DOHH2 (cell line): ENCODE data around the gene FAM216B.

Experiments used
- H3F3A ChIP-seq: fragments of 200-600 bp; sonication (generic), shearing (Covaris generic); 2 replicates; pipeline ENCODE4 v1.6.0; 2016; ENCODE audit warnings: antibody characterized with exemption, mild to moderate bottlenecking; ENCODE audit not compliant: control insufficient read depth, insufficient read depth
- H3K27ac ChIP-seq: fragments of 200-600 bp; sonication (generic); 2 replicates; pipeline ENCODE4 v1.5.1; 2014; ENCODE audit warnings: low read depth, mild to moderate bottlenecking, low read length, moderate library complexity
- H3K27me3 ChIP-seq: fragments of 200-600 bp; sonication (generic); 2 replicates; pipeline ENCODE4 v1.6.1; 2014; ENCODE audit warnings: mild to moderate bottlenecking, low read length, mixed read lengths; ENCODE audit not compliant: control insufficient read depth
- H3K36me3 ChIP-seq: fragments of 200-600 bp; sonication (generic); 2 replicates; pipeline ENCODE4 v1.6.1; 2014; ENCODE audit warnings: mild to moderate bottlenecking, low read length, moderate library complexity, mixed read lengths; ENCODE audit not compliant: control insufficient read depth
- H3K4me1 ChIP-seq: fragments of 200-600 bp; sonication (generic); 2 replicates; pipeline ENCODE4 v1.6.1; 2014; ENCODE audit warnings: mild to moderate bottlenecking, low read length, mixed read lengths; ENCODE audit not compliant: control insufficient read depth
- H3K4me2 ChIP-seq: fragments of 200-600 bp; sonication (generic); 2 replicates; pipeline ENCODE4 v1.6.0; 2014; ENCODE audit warnings: mild to moderate bottlenecking, low read length, moderate library complexity
- H3K4me3 ChIP-seq: fragments of 200-600 bp; sonication (generic); 2 replicates; pipeline ENCODE4 v1.5.1; 2014; ENCODE audit warnings: mild to moderate bottlenecking, low read length, mixed read lengths
- H3K79me2 ChIP-seq: fragments of 200-600 bp; sonication (generic); 2 replicates; pipeline ENCODE4 v1.6.1; 2014; ENCODE audit warnings: mild to moderate bottlenecking, low read length, mixed read lengths; ENCODE audit not compliant: control insufficient read depth
- H3K9me2 ChIP-seq: fragments of 200-600 bp; sonication (generic); replicated peaks from 2 replicates; pipeline ENCODE4 v1.6.1; 2014; ENCODE audit warnings: mild to moderate bottlenecking, low read length, mixed read lengths; ENCODE audit not compliant: control insufficient read depth
- H3K9me3 ChIP-seq: fragments of 200-600 bp; sonication (generic); 2 replicates; pipeline ENCODE4 v1.6.1; 2014; ENCODE audit warnings: antibody characterized with exemption, low read length, mixed read lengths; ENCODE audit not compliant: control insufficient read depth, insufficient read depth
- H4K20me1 ChIP-seq: fragments of 200-600 bp; sonication (generic); 2 replicates; pipeline ENCODE4 v1.6.0; 2014; ENCODE audit warnings: low read depth, mild to moderate bottlenecking, antibody characterized with exemption, low read length, moderate library complexity; ENCODE audit not compliant: control insufficient read depth, insufficient read depth
- EZH2phosphoT487 ChIP-seq: fragments of 200-600 bp; sonication (generic); IDR thresholded peaks from 2 replicates; pipeline ENCODE4 v1.6.1; 2017; ENCODE audit warnings: borderline replicate concordance, mild to moderate bottlenecking, antibody characterized with exemption, low read length, moderate library complexity, mixed read lengths
- TF ChIP-seq, protein P1 (sequence below): fragments of 200-600 bp; sonication (generic); IDR thresholded peaks from one replicate; pipeline ENCODE4 v1.5.1; 2014; ENCODE audit warnings: antibody characterized with exemption, mild to moderate bottlenecking, low read depth, low read length; ENCODE audit not compliant: poor library complexity, severe bottlenecking

Gene FAM216B

DNA sequence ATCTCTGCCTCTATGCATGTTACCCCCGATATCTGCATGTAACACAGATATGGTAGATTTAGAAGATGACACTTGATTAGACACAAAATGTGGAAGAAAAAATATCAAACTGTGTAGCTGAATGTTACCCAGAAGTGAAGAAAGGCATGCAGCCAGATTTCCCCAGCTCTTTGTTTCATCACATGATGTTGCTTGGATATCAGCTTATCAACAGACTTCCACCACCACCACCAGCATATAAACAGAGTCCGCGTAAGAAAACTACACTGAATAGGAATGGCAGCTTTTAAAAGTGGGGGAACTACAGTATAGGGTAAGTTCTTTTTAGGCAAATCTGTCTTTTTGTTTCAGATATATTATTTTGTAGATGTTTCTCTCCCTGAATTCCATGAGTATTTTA is at the start of gene FAM216B:
FAM216B (plus strand) TSS at position 233 of the 400 bp plus-strand sequence. CDS start 2,484 bp downstream, outside the sequence.
- Histone ChIP-seq H3K9me2 (no peaks in the 10 kb centered on the region), H4K20me1 (no peaks in the 10 kb centered on the region), H3K4me2 (no peak within 1 kb of the TSS), H3K4me3 (no peak within 1 kb of the TSS), H3F3A (no peaks in the 10 kb centered on the region), H3K27me3 (no peaks in the 10 kb centered on the region), H3K27ac (no peak within 1 kb of the TSS), H3K79me2 (no peaks in the 10 kb centered on the region), H3K9me3 (no peaks in the 10 kb centered on the region), H3K36me3 (no peaks in the 10 kb centered on the region), H3K4me1 (no peaks in the 10 kb centered on the region)
- TF ChIP-seq EZH2phosphoT487, result no peak
- TF ChIP-seq, protein P1, sequence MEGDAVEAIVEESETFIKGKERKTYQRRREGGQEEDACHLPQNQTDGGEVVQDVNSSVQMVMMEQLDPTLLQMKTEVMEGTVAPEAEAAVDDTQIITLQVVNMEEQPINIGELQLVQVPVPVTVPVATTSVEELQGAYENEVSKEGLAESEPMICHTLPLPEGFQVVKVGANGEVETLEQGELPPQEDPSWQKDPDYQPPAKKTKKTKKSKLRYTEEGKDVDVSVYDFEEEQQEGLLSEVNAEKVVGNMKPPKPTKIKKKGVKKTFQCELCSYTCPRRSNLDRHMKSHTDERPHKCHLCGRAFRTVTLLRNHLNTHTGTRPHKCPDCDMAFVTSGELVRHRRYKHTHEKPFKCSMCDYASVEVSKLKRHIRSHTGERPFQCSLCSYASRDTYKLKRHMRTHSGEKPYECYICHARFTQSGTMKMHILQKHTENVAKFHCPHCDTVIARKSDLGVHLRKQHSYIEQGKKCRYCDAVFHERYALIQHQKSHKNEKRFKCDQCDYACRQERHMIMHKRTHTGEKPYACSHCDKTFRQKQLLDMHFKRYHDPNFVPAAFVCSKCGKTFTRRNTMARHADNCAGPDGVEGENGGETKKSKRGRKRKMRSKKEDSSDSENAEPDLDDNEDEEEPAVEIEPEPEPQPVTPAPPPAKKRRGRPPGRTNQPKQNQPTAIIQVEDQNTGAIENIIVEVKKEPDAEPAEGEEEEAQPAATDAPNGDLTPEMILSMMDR, result no peak

DNA sequence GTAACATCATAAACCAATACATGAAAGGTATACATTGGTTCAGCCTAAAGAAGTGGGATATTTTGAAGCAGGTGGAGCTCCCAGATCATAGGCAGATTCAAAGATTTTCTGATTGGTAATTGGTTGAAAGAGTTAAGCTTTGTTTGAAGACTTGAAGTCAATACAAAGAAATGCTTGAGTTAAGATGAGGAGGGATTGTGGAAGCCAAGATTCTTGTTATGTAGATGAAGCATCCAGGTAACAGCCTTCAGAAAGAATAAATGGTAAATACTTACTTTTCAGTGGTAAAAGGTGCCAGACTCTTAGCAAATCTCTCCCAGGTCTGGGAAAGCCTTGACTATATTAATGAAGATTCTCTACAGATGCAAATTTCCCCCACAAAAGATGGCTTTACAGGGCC is 49.3 kb upstream of the FAM216B start:
- no peaks in the 10 kb centered on the region for H3K79me2 ChIP-seq
- no peaks in the 10 kb centered on the region for H3K27me3 ChIP-seq
- TF ChIP-seq, protein P1, result no peak
- TF ChIP-seq EZH2phosphoT487, result no peak
- H3K9me2 ChIP-seq, result no peaks in the 10 kb centered on the region
- H3K27ac ChIP-seq, result no peak overlapping the region
- no peaks in the 10 kb centered on the region for H3K4me1 ChIP-seq
- no peaks in the 10 kb centered on the region for H3K9me3 ChIP-seq
- no peak overlapping the region for H3K4me2 ChIP-seq
- H3F3A ChIP-seq, result no peaks in the 10 kb centered on the region
- H3K36me3 ChIP-seq, result no peaks in the 10 kb centered on the region
- H3K4me3 ChIP-seq, result no peak overlapping the region
- no peaks in the 10 kb centered on the region for H4K20me1 ChIP-seq

DNA sequence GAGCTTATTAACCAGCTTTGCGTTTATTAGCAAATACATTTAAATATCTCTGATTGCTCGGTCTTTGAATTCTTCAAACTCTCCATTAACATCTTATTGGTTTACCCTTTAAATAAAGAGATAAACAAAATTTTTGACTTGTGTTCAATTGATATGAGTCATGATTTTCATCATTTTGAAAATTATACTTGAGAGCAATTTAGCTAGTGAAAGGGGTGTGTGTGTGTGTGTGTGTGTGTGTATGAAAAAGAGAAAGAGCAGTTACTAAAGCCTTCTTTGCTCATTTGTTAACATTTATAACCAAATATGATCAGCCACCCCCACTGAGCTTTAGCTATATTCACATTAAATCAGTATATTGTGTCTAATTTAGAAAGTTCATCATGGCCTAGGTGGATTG is 48.3 kb upstream of the FAM216B start:
- H3K79me2 ChIP-seq, result no peaks in the 10 kb centered on the region
- no peaks in the 10 kb centered on the region for H3K27me3 ChIP-seq
- TF ChIP-seq, protein P1, result no peak
- no peak for TF ChIP-seq EZH2phosphoT487
- H3K9me3 ChIP-seq, result no peaks in the 10 kb centered on the region
- no peaks in the 10 kb centered on the region for H3K4me1 ChIP-seq
- H4K20me1 ChIP-seq, result no peaks in the 10 kb centered on the region
- H3K9me2 ChIP-seq, result no peaks in the 10 kb centered on the region
- H3K4me2 ChIP-seq, result no peak overlapping the region
- no peak overlapping the region for H3K27ac ChIP-seq
- H3K4me3 ChIP-seq, result no peak overlapping the region
- H3K36me3 ChIP-seq, result no peaks in the 10 kb centered on the region
- no peaks in the 10 kb centered on the region for H3F3A ChIP-seq
